Hematopoietic multipotent progenitor cell treated with erythropoietin and hydrocortisone succinate and interleukin-3 and kit ligand, for 6 days (in vitro differentiated cells): ENCODE results near the gene ADAMTS3.

ENCODE experiments used
- DNase-seq: peaks from one replicate; pipeline ENCODE4 v3.0.0-alpha.2; 2015

The ADAMTS3 gene

DNA sequence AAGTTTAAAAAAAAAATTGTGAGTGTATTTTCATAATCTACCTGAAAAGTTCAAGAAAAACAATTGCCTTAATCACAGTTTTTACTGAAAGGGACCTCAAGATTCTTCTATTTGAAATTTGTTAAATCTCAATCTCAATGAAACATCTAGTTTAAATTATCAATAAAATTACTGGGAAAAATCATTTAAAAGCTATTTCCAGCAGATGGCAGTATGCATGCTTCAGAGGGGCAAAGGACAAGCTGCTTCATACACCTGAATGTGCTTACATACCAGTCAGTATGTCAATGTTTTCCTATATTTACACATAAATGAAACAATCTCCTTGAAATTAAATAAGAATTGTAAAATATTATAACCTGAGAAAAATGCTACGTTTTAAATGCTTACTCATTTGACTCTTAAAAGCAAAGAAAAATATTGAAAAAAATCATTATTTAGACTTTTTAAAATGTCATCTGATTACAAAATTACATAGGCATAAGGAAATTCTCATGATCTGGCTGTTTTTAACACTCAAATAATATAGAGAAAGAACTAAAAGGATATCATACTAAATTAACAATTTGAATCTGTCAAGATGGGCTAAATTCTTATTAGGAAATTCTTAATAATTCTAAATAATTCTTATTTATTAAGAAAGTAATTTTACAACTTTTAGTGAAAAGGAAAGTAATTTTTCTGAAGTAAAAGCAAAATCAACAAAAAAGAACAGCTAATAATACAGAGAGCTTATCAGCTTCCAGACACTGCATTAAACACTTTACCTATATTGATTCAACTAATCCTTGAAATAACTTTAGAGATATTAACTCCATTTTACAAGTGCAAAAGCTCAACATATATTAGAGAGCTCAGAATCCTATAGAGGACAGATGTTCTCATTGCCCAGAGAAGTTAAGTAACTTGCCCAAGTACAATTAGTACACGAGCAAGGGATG is 242.1 kb downstream of the ADAMTS3 start:
- peak; percentile 69 for DNase-seq

GRCh38 chr4:72325215-72325614 is 243.8 kb downstream of the ADAMTS3 start:
- peak; percentile 25 for DNase-seq

- DNase-seq, result no peak
Measured at GRCh38 chr4:72323227-72323626, 245.8 kb downstream of the ADAMTS3 start.

DNA sequence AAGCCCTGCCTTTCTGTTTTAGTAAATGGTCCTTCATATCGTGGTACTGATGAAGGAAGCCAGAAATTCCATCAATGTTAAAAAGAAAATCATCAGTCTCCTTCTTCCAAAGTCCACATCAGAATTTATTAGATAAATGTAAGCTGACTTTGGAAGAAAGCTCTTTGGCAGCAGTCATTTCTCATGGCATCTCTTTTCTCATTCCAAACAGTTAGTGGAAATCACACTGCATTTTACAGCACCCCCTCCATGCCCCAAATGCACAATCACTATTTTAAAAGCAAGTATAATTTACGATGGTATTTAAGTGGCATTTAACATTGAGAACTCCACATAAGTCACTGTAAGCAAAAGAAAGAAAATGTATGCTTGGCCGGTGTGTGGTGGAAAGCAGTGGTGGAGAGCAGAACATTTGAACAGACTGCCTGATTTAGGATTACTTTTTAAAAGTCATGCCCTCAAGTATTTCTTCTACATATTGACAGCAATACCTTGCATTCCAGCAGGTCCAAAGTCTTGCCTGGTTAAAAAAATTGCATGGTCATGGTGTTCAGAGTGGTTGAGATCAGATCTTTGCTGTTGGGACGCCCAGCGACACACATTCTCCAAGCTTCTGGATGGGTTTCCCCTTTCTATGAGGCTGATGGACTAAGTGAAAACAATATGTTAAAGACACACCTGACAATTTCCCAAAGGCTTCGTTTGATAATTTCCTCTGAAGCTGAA is 248.6 kb downstream of the ADAMTS3 start:
- no peak for DNase-seq

GRCh38 chr4:72319601-72320021 is 249.4 kb downstream of the ADAMTS3 start:
- DNase-seq, result no peak

DNA sequence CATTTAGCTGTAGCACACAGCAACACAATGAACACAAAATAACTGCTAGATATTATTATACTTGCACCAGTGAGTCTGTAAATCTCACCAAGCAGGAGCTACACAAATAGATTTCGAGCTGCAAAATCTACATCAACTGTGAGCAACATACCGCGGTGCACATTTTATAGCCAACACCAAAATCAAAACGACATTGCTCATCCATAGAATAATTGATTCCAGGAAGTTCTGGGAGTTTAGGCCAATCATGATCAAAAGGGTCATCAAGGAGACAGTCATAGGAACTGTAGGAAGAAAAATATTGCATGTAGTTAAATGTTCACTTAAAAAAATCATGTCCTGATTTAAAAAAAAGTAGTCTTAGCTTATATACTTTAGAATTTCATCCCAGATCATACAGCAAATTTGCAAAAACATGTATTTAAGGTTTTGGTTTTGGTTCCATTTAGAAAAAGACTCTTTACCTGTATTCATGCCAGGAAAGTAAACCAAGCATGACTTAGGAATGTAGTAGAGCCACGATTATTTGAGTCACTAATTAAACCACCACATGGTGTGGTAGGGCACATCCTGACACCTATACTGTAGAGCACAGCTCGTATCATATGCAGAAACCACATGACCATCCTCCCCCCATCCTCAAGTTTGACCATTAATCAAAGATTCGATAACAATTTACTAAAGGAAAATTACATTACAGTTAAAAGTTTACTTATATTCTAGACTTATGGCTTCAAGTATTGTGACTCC is 250.4 kb downstream of the ADAMTS3 start:
- no peak for DNase-seq

- DNase-seq, result peak; percentile 25
Measured at GRCh38 chr4:72314869-72315268, 254.2 kb downstream of the ADAMTS3 start.

DNA sequence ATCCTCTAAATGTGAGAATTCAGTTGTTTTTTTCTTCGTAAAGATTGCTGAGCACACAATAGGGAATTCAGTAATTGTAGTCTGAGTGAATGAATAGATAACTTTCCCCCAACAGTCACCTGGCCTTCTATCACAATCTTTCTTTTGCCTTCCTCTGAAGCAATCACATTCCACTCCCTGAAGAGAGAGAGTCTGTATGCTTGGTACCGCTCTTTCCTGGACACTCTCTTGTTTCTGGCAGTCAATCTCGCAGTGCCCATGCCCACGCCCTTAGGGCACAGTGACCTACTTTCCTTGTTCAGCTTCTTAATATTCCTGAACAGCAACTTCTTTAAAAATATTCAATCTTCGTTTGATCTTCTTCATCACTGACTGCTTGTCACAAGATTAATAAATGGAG is 255.9 kb downstream of the ADAMTS3 start:
- DNase-seq, result no peak

GRCh38 chr4:72312032-72312650 is 256.9 kb downstream of the ADAMTS3 start:
- DNase-seq, result no peak

- no peak for DNase-seq
Measured at GRCh38 chr4:72311291-72311690, 257.7 kb downstream of the ADAMTS3 start.

- DNase-seq, result no peak
Measured at GRCh38 chr4:72305620-72306019, 263.4 kb downstream of the ADAMTS3 start.

- DNase-seq, result no peak
Measured at GRCh38 chr4:72305080-72305479, 263.9 kb downstream of the ADAMTS3 start.

DNA sequence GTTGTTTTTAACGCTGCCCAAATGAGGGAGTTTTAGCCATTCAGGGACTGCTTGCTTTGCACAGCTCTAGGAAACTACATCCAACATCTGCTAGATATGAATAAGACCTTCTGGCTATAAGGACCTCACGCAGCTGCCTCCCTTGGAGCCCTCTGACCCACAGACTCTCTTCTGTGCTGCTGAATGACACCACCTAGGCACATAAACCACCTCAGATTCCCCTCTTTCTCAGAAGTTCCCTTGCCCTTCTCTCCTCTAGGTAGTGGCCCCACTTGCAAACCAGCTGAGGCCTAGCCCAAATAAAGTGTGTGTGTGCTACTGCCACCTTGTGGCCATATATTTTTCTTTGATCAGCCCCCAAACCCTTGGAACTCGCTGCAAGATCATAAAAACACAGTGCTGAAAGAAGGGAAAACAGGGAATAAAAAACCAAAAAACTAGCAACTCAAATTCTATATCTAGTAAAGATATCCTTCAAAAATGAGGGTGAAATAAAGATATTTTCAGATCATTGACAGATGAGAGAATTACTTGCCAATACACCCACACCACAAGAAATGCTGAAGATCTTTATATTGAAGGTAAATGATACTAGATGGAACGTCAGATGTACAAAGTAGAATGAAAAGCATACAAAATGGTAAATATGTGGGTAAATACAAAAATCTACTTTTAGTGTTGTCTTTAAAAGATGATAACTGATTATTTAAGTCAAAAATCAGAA is 265.9 kb downstream of the ADAMTS3 start:
- peak; percentile 76 for DNase-seq

GRCh38 chr4:72301759-72302158 is 267.3 kb downstream of the ADAMTS3 start:
- no peak for DNase-seq

- peak; percentile 21 for DNase-seq
Measured at GRCh38 chr4:72300126-72300525, 268.9 kb downstream of the ADAMTS3 start.

- peak; percentile 75 for DNase-seq
Measured at GRCh38 chr4:72295966-72296557, 273.0 kb downstream of the ADAMTS3 start.

GRCh38 chr4:72290737-72291136 is 278.3 kb downstream of the ADAMTS3 start:
- DNase-seq, result no peak

DNA sequence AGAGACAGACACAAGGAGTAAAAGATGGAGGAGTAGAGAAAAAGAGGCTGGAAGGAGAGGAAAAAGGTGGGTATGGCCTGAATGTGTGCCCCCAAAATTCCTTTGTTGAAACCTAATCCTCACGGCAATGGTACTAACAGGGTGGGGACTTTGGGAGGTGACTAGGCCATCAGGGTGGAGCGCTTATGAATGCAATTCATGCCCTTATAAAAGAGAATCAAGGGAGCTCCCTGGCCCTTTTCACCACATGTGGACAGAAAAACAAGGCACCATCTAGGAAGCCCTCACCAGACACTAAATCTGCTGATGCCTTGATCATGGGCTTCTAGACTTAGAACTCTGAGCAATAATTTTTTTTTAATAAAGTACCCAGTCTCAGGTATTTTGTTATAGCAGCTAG is 282.1 kb downstream of the ADAMTS3 start:
- no peak for DNase-seq

GRCh38 chr4:72286185-72286584 is 282.8 kb downstream of the ADAMTS3 start:
- peak; percentile 25 for DNase-seq

GRCh38 chr4:72283357-72283756 is 285.7 kb downstream of the ADAMTS3 start:
- no peak for DNase-seq

GRCh38 chr4:72280252-72280651 is 288.8 kb downstream of the ADAMTS3 start:
- DNase-seq, result no peak

DNA sequence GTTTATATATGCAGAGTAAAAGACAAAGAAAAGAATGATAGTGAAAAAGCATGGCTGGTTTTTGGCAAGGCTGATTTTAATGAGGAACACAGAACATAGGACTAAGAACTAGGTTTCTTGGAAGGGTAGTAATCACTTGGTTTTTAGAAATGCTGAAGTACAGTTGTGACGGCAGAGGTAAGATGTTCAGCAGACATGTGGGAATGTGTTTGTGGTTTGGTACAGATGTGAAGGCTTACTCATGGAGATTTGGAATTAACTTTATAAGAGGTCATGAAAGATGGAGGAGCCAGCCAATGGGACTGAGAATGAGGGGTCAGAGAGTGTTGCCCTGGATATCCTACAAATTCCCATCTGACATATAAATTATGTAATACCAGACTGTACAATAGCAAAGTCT is 293.6 kb downstream of the ADAMTS3 start:
- DNase-seq, result no peak
